Right renal pelvis (tissue), 4 donors: ENCODE measurements around the gene TLL2. TPM values are rescaled to one million over a fixed set of nuclear protein-coding genes. Genes with fewer than 3 reads are reported as not detected.

Experiments
- DNase-seq, 4 donors: peaks; one replicate each; pipeline ENCODE4 v3.0.0-alpha.2; 2013; ENCODE audit warnings: low read depth in 4 of 4, low spot score in 3 of 4, missing footprints in 1 of 4
- polyA plus RNA-seq, 4 donors: library from polyadenylated mRNA; unstranded; fragments of 120-200 nt; gene quantifications; one replicate each; pipeline ENCODE4 v1.2.1, GENCODE V29; 2013; ENCODE audit not compliant: insufficient read length in 4 of 4

The TLL2 gene
- polyA plus RNA-seq, 4 donors, result 0.60 to 0.97 (median 0.81) TPM

DNA sequence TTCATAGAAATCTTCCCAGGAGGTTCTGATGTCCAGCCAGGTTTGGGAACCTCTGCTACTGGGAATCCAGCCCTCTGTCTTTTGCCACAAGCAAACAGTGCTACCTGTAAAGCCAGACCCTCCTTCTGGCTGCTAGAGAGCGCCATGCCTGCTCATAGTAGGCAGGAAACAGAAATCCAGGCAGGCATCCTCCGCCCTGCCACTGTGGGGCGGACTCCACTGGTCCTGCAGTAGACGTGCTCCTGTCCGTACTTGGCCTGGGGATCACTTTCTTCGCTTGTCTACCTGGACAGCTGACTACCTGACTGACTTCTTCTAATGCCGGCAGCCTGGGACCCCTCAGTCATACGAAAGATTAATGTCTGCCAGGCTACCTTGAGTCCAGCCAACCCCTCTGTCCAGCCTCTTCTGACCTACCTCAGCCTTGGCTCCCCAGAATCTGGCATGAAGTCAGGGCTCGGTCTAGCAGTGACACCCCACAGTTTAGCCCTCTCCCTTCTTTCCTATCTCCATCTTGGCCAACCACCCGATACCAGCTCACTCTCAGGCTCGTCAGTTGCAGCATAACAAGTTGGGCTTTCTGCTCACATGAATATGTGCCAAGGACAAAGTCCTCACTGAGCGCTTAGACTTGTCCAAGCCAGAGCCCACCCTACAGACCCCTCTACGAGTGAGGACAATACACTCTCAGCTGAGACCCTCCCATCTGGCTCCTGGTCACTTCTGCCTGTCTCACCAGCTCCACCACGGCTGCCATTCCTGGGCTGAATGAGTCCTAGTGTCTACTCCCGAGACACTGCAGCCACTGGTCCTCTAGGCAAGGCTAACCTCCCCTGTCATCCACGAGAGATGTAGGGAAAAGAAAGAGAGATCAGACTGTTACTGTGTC lies 111.1 kb downstream of the TLL2 start:
- no peak for DNase-seq

DNA sequence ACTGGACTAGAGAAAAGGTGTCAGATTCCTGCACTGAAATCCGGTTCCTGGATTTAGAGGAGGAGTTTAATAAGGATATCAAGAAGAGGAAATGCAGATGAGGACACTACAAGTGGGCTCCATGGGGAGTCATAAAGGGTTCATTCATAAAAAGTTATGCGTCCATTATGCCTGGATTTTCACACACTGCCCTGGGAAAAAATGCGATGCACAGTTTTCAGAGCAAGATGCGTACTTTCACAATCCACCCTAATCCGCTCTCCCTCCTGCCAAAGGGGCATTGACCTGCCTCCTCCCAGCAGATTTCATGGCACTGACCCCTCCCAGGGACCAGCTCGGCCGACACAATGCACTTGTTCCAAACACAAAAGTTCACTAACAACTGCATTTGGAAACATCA lies 112.7 kb downstream of the TLL2 start:
- DNase-seq, result no peak

DNA sequence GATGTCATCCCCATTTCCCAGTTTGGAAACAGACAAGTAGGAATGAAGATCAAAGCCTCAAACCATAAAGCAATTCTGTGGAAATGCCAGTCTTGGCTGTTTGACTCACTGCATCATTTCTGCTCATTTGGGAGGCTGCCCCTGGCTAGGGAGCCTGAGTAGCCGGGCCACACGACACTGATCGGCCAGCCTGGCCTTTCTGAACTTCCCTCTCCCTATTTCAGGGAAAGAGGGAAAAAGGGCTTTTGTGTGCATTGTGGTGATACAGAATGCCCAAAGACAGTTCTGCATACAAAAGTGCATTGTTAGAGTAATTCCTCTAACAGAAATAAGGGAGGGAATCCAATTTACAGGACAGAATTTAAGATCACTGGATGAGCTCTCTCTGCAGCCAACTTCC lies 113.3 kb downstream of the TLL2 start:
- no peak for DNase-seq

DNA sequence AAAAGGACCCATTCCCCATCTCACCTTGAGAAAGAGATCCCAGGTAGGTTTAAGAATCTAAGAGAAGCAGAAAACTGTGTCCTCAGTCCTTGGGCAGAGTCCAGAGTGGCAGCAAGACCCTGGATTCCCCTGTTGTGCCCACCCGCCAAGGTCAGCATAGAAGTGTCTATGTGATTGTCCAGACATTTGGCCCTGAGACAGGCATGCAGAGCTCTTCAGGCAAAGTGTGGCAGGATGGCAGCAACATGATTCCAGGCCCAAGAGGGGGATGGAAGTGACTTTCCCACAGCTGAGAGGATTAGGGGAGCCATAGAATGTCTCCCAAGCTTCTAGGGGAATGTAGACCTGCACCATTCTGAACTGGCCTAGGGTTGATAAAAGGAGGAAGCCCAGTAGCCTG lies 115.8 kb downstream of the TLL2 start:
- no peak for DNase-seq

DNA sequence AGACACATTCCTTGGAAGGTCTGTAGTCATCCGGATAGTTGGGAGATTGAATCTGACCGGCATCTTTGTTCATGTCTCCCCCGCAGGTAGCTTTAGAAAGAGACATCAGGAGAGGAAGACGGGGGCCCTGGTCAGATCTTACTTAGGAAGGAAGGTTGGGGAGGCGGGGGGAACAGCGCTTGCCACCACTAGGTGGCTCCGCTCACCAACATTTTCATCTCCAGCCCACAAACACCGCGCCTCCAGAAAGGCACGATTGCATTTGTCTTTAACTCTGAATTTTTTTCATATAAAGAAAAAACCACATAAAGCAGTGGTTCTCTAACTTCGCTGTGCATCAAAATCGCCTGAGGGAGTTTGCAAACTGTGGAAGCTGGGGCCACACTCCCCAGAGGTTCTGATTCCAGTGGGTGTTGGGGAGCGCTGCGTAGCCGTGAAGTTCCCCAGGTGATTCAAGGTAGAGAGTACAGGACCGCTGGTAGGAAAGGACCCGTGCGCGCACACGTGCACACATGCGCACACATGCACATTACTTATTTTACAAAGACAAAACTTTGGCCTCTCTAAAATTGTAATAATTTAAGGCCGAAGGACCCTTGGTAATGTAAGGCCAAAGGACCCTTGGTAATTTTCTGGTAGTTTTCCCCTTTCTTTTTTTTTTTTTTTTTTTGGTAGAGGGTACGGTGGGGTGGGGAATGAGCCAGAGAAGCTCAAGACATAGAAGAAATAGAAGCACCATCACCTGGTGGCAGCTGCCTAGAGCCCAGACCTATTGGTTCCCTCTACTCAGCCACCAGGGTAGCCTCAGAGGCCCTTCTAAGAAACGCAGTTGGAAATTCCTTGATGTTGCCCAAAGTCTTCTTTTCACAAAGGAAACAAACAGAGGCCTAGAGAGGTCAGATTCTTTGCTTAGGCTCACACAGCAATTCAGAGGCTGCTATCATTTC lies 117.5 kb downstream of the TLL2 start:
- DNase-seq, result peak; percentile 50 to 70 (median 60)

DNA sequence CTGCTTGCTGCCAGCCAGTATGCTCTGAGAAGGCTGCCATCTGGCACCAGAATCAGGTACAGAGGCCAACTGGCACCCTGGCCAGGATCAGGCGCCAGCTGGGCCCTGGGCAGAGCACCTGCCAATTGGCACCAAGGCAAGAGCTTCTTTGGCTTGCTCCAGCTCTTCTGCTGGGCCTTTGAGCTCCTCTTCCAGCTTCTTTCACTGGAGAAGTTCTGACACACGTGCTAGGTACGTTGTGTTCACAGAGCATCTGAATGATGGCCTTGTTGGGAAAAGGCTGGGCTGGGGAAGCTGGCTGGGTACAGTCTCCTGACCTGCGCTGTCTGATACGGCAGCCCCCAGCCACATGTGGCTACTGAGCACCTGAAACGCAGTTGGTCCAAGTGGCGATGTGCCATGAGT lies 123.3 kb downstream of the TLL2 start:
- no peak for DNase-seq

DNA sequence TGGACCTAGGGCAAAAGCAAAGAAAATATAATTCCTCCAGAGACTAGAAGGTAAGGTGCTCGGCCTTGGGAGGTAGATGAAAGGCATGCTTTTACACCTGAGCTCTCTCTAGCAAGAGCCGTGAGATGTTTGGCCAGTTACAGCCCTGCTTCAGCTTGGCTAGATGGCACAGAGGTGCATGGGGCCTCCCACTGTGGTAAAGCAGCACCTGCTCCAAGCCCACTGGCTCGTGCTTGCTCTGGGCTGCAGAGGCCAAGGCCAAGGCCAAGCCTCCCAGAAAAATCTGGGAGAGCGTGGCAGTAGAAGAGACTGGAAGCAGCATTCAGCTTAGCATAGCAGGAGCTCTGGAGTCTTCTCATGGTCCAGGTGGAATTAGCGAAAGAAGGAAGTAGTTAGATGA lies 123.9 kb downstream of the TLL2 start:
- DNase-seq, result no peak

DNA sequence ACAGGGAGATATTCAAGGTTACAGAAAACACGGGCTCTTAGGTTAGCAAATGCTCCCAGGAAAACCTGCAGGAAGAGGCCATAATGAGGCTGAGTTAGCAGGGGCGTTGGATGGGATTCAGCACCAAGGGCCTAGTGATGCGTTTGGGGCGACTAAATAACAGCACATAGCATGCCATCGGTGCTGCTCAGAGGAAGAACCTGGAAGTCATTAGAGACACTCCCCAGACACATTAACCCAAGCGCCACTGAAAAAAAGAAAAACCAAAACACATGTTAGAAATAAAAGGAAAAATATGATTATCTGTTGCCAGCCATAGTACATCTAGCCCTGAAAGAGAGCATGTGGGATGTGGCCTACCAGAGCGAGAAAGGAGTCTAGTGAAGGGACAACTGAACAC lies 126.1 kb downstream of the TLL2 start:
- DNase-seq, result no peak

DNA sequence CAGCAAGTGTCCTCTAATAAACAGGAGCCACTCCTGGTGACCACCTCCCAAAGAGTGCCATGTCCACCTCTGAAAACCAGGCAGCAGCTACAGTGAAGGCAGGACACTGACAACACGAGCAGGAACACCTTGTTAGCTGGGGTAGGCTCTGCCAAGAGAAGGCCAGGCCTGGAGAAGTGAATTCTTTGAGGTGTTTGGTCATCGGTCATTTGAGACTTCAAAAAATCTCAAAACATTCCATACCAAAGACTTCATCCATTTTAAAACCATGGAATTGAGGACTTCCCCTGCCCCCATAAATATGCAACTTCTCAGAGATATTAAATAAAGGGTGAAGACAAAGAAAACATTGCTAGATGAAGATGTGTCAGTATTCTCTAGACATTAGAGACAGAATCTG lies 126.6 kb downstream of the TLL2 start:
- DNase-seq, result no peak

DNA sequence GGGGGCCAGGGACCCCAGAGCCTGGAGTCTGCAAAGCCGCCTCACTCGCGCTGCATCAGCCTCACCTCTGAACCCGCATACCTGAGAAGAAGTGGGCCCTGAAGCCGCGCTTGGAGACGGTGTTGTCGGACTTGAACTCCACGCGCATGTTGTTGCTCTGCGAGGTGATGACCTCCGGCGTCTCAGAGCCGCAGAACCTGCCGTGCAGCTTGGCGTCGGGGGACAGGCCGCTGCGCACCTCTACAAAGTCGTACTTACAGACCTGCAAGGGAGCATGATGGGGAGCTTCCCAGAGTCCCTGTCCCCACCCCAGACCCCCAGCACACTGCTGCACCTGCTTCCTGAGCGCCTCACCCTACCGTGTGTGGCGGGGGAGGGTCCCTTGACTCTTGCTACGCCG lies 129.2 kb downstream of the TLL2 start:
- no peak for DNase-seq

DNA sequence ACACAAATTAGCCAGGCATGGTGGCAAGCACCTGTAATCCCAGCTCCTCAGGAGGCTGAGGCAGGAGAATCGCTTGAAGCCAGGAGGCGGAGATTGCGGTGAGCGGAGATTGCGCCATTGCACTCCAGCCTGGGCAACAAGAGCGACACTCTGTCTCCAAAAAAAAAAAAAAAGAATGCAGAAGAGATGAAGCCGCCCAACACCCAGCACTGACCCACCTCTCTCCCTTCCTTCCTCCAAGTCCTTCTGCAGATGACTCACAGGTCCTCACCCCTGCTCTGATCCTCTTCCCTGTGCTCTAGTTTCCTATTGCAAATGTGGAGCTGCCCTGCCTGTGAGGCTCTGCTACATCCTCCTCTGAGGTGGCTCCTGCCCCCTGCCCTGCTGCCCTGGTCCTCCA lies 132.9 kb downstream of the TLL2 start:
- DNase-seq, result no peak

DNA sequence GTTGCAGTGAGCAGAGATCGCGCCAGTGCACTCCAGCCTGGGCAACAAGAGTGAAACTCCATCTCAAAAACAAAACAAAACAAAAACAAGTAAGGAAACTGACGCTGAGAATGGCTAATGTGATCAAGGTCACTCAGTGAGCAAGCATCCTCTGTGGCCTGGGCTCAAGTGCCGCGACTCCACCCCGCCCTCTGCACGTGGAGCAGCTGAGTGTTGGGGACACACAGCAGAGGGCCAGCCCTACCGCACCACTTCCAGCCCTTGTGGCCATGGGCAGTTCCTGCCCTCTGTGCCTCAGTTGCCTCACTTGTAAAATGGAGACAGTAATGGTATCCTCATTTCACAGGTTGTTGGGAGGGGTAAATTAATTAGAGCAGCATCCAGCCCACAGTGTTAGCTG lies 134.0 kb downstream of the TLL2 start:
- no peak for DNase-seq

DNA sequence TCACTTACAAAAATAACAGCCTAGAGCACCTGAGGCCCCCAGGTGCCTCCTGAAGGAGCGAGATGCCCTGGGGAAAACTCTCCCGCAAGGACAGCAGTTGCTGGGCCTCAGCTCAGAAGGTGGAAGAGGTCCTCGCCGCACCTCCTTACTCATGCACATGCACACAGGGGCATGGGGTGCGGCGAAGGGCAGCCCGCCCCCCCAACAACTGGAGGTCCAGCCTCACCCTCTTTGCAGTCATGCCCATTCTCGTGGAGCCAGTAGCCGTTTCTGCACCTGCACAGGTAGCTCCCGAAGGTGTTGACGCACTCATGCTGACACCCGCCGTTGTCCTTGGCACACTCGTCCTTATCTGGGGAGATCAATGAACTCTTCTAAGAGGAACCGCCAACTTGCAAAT lies 135.0 kb downstream of the TLL2 start:
- DNase-seq, result no peak

DNA sequence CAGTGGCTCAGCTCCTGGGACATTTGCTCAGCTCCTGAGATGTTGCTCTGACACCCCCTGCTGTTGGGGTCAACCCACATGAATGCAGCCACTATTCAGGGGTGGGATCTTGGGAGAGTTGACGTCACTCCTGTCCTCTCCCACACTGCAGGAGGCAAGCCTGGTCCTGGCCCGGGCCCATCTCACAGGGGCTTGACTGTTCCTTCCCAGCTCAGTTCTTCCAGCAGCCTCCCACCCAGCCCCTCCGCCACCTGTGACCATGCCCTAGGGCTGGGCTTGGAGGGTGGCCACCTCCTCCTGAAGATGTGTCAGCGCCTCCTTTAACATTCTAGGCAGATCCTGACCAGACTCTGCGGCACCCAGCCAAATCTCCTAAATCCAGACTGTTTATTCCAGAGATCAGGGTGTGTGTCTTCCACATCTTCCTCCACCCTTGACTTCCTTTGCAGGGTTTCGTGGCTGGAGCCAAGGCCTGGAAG lies 135.9 kb downstream of the TLL2 start:
- no peak for DNase-seq

DNA sequence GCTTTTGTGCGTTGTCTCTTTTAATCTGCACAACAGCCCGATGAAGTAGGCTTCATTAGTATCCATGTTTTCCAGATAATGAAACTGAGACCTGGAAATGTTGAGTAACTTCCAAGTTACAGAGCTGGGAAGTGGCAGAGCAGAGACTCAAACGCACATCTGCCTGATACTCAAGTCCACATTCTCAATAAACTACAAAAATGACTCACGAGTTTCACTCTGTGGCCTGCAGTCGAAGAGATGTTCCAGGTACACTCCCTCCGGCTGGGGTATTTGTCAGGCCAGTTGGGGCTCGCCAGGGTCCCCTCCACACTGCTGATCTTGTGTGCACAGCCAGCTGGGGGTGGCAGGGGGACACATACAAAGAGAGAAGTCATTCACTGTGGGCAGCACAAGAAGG lies 137.2 kb downstream of the TLL2 start:
- DNase-seq, result no peak

DNA sequence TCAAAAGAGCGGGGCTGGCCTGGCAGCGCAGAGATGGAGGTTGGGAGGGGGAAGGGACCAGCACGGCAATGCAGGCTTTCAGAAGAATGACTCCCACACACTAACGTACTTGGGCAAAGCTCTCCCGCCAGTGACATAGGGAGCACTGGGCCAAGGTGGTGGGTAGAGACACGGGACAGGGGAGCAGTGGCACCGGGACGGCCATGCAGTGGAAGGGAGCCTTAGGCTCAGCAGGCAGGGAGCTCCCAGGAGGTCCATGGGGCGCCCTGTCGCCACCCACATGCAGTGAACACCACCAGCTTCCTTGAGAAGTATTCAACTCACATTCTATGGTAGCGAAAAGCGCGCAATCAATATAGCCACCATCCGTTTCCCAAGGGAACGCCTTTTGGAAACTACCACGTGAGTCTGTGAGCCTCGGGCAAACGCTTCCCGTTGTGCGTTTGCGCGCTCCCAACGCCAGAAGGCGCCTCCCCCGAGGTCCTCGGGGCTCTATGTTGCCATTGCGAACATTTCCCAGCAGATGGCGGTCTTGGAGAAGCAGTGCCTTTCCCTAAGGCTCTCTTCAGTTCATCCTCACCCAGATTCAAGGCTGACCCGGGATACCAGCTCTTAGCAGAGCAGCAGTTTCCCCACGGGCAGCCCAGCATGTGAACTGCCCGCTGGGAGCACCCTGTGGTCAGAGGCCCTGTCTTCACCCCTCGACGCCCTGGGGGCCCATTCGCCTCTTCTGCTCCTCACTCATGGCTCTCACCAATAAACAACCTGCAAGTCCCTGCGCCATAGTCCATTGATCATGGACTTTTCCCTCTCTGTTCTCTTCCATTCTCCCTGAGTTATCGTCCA lies 138.5 kb downstream of the TLL2 start:
- peak; percentile 77 to 84 (median 80) for DNase-seq

DNA sequence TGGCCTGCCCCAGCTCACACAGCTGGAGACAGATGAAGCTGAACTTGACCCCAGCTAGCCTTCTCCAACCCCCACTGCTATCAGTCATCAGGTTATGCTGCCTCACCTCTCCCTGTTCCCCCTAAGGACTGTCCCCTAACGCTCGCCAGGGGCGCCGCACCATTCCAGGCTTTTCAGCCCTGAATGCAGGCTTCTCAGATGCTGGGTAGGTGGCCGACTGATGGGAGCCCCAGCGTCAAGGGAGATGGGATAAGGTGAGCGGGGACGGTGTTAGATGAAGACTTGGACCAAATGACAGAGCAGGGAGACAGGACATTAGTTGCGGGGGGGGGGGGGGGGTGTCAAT lies 139.1 kb downstream of the TLL2 start:
- DNase-seq, result no peak

DNA sequence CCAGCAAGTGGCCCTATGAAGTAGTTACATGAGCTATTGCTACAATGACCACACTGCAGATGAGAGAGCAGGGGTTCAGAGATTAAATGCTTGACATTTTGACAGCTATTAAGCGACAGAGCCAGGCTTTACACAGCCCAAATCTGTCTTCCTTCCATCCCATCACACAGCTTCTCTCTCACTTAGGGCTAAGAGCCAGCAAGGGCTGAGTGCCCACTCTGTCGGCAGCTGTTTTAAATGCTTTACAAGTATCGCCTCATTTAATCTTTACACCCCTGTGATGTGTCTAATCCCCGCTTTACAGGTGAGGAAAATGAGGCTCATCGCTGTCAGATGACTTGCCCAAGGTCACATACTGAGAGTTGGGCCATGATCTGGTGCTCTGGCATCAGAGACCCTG lies 139.7 kb downstream of the TLL2 start:
- DNase-seq, result no peak

DNA sequence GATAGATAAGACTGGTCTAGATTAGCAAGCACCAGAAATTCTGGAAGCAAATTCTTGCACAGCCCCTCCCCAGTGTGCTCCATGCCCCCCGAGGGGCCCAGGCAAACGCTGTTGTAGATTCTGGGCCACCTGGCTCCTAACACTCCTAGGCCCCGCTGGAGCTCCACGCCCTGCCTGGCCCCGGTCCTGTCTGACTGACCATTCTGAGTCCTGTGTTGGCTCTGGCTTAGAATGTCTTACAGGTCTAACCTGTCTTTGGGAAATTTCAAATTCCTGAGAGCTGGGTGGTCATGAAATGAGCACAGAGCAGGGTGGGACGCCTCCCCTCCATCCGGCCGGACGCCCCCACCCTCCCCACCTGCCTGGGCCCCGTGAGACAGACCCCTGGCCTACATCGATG lies 142.4 kb downstream of the TLL2 start:
- no peak for DNase-seq

DNA sequence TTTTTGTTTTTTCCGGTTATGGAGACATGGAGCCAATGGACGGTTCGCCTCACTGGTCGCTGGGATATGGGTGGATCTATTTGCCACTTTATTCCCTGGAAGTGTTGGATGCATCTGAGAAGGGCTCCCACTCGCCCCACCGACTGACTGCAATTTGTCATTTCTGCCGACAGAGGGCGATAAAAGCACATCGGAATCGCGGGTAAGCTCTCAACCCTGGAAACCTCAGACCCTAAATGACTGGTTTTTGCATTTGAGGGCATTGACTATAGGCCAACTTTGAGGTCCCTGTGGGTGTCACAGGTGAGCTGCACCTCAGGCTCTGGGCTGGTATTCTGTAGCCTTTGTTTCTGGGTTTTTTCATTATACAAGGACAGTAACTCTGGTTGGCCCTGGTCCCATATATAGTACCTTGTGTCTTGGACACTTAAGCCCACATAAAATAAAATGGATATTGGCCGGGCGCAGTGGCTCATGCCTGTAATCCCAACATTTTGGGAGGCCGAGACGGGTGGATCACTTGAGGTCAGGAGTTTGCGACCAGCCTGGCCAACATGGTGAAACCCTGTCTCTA lies 143.1 kb downstream of the TLL2 start:
- peak in 3 of 4 donors; percentile 22 to 43 (median 35) for DNase-seq
